Measurements from ENCODE around the gene CRHR2. TPM values are rescaled to one million over a fixed set of nuclear protein-coding genes. Genes with fewer than 3 reads are reported as not detected.

The CRHR2 gene
- total and polyA plus RNA-seq, 12 donors = under 0.01 to 0.03 TPM; not detected in 10

DNA sequence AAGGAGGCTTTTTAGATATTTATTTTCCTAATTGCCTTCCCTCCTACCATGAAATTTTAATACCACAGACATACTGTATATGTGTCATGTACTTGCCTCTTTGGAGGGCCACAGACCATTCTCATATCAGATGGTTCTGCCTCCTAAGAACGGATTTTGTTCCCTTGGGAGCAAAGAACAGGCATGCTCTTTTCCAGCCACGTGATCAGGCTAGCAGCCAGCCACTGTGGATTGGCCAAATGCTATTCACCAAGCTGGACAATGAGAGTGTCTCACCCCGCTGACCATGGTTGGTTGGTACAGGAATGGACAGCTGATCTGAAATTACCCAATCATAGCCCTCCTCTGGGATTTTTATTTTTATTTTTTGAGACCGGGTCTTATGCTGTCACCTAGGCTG, 21.5 kb upstream of the CRHR2 start:
- 74 to 86% (median 79%) methylated on average over 4 of the region's 4 CpGs for WGBS, 4 donors
- Histone ChIP-seq H3K36me3 (replicated peaks in 1 of 2) (no peaks in the 10 kb centered on the region), H3K9me3 (replicated peaks in 1 of 3) (no peaks in the 10 kb centered on the region), H3K27me3 (no peaks in the 10 kb centered on the region), H3K4me1 (replicated peaks in 1 of 2) (no peaks in the 10 kb centered on the region), H3K4me3 (no peak overlapping the region), H3K27ac (no peak overlapping the region)
- intact Hi-C loops (cut with DNase I) = no loop called here
- TF ChIP-seq CTCF (IDR thresholded peaks at IDR 0.05) (no peak), POLR2A (IDR thresholded peaks at IDR 0.05) (no peak)
- DNase-seq = no peak

GRCh38 chr7:30702200-30702599, 19.9 kb upstream of the CRHR2 start:
- TF ChIP-seq CTCF (IDR thresholded peaks at IDR 0.05) = no peak
- no peak for TF ChIP-seq POLR2A (IDR thresholded peaks at IDR 0.05)
- WGBS, 4 donors = 86 to 100% (median 90%) methylated on average over 1 of the region's 1 CpG
- intact Hi-C loops (cut with DNase I) = no loop called here

DNA sequence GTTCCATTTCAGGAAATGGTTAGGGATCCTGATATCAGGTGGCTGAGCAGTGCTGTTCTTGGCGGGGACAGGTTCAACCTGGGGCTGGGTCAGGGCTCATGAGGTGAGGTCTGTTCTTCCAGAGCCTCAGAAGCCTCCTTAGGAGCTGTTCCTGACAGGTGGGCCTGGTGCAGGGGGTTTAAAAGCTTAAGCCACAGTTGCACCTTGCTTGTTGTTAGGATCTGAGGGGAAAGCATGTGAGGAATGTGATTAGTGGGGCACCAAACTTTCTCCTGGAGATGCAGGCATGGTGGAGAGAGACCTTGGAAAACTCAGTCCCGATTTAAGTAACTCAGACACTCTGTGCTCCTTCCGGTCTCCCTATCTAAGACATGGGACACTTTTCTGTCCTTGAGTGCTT, 18.7 kb upstream of the CRHR2 start:
- TF ChIP-seq CTCF (IDR thresholded peaks at IDR 0.05) (no peak), POLR2A (IDR thresholded peaks at IDR 0.05) (no peak)
- no peak overlapping the region for H3K4me3 ChIP-seq
- H3K27me3 ChIP-seq = no peaks in the 10 kb centered on the region
- WGBS, 4 donors = 74 to 86% (median 81%) methylated on average over 3 of the region's 3 CpGs
- H3K27ac ChIP-seq = no peak overlapping the region
- DNase-seq = no peak
- intact Hi-C loops (cut with DNase I) = no loop called here
- H3K9me3 ChIP-seq (replicated peaks in 1 of 3) = no peaks in the 10 kb centered on the region
- no peaks in the 10 kb centered on the region for H3K4me1 ChIP-seq (replicated peaks in 1 of 2)
- H3K36me3 ChIP-seq (replicated peaks in 1 of 2) = no peaks in the 10 kb centered on the region

More at GRCh38 chr7:30702200-30702599, 19.9 kb upstream of the CRHR2 start:
- H3K27me3 ChIP-seq = no peaks in the 10 kb centered on the region
- H3K4me1 ChIP-seq (replicated peaks in 1 of 2) = no peaks in the 10 kb centered on the region
- H3K4me3 ChIP-seq = no peak overlapping the region
- H3K9me3 ChIP-seq (replicated peaks in 1 of 3) = no peaks in the 10 kb centered on the region
- DNase-seq = no peak
- no peaks in the 10 kb centered on the region for H3K36me3 ChIP-seq (replicated peaks in 1 of 2)
- no peak overlapping the region for H3K27ac ChIP-seq

DNA sequence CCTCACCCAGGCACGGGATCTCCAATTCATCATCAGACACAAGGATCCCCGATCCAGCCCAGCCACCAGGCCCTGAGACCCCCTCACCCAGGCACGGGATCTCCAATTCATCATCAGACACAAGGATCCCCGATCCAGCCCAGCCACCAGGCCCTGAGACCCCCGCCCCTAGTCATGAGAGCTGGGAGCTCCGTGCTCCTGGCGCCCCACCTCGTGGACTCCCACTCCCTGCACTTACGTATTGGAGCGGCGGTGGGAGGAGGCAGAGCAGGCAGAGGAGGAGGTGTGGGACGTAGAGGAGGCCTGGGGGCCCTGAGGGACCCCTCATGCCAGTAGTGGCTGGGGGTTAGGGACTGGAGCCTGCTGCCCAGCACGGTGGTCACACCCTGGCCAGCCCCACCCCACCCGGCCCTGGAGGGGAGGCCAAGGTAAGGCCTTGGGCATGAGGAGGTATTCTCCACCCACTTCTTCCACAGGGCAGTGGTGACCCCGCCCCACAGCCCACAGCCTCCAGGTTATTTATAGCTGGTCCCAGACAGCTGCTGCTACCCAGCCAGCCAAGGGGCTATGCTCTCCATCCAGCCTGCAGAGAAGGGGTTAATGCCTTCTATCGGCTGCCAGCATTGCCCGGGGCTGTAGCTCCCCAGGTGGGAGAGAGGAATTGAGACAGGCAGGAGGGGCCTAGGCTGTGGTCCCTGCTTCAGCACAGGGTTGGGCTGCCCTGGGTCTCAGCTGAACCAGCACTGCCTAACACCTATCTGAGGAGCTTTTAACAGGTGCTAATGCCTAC, 17.6 kb upstream of the CRHR2 start:
- Histone ChIP-seq H3K27me3 (no peaks in the 10 kb centered on the region), H3K36me3 (replicated peaks in 1 of 2) (no peaks in the 10 kb centered on the region), H3K4me1 (replicated peaks in 1 of 2) (no peaks in the 10 kb centered on the region), H3K27ac (no peak overlapping the region), H3K9me3 (replicated peaks in 1 of 3) (no peaks in the 10 kb centered on the region), H3K4me3 (no peak overlapping the region)
- no peak for TF ChIP-seq POLR2A (IDR thresholded peaks at IDR 0.05)
- TF ChIP-seq CTCF (IDR thresholded peaks at IDR 0.05) = no peak
- 42 to 50% (median 45%) methylated on average over 3 to 17 of the region's 17 CpGs for WGBS, 4 donors
- no peak for DNase-seq
- intact Hi-C loops (cut with DNase I) = no loop called here
